Astrocyte of the cerebellum (primary cell): Measurements from ENCODE around the gene CUX1.
"Not testable (repeated sequence)": the region's sequence is repeated elsewhere in the genome, so short reads cannot be mapped to it uniquely, and the experiment has no call there.

ENCODE experiments used
- DNase-seq: peaks from one replicate; pipeline ENCODE4 v3.0.0-alpha.2; 2011; ENCODE audit warnings: low read depth
- H3K4me3 ChIP-seq: 2 replicates; pipeline ENCODE4 v1.5.1; 2011; ENCODE audit warnings: mild to moderate bottlenecking, low read depth, low read length, moderate library complexity
- CTCF ChIP-seq: IDR thresholded peaks from 2 replicates; pipeline ENCODE4 v1.5.1; 2012; ENCODE audit warnings: low read length, low read depth, moderate library complexity, mild to moderate bottlenecking; ENCODE audit errors: missing control alignments
- in situ Hi-C: cut with HindIII; loops from 2 replicates; pipeline ENCODE4 v1.10.0; 2017; ENCODE audit warnings: low sequenced_read_pairs

CUX1 gene

GRCh38 chr7:102138676-102139075, 321.2 kb downstream of the CUX1 start:
- in situ Hi-C loops: no loop called here
- TF ChIP-seq CTCF: no peak
- DNase-seq: no peak
- no peak overlapping the region for H3K4me3 ChIP-seq

- no peak overlapping the region for H3K4me3 ChIP-seq
- TF ChIP-seq CTCF: no peak
- no peak for DNase-seq
- in situ Hi-C loops: no loop called here
Measured at GRCh38 chr7:102140952-102141370, 323.5 kb downstream of the CUX1 start.

GRCh38 chr7:102142433-102142832, 325.0 kb downstream of the CUX1 start:
- DNase-seq, in situ Hi-C loops, H3K4me3 ChIP-seq: not testable (repeated sequence)

GRCh38 chr7:102146122-102146521, 328.7 kb downstream of the CUX1 start:
- H3K4me3 ChIP-seq: no peak overlapping the region
- no peak for TF ChIP-seq CTCF
- no peak for DNase-seq
- in situ Hi-C loops: no loop called here

- no peak for DNase-seq
- H3K4me3 ChIP-seq: no peak overlapping the region
- in situ Hi-C loops: no loop called here
- TF ChIP-seq CTCF: no peak
Measured at GRCh38 chr7:102147008-102147407, 329.6 kb downstream of the CUX1 start.

- in situ Hi-C loops: no loop called here
- no peak for DNase-seq
- no peak for TF ChIP-seq CTCF
- H3K4me3 ChIP-seq: no peak overlapping the region
Measured at GRCh38 chr7:102148799-102149198, 331.4 kb downstream of the CUX1 start.

- H3K4me3 ChIP-seq: no peak overlapping the region
- no peak for TF ChIP-seq CTCF
- no peak for DNase-seq
- in situ Hi-C loops: no loop called here
Measured at GRCh38 chr7:102149416-102149815, 332.0 kb downstream of the CUX1 start.
